H54 (cell line): ENCODE results near the gene CARHSP1.
"Not testable (repeated sequence)": the region's sequence is repeated elsewhere in the genome, so short reads cannot be mapped to it uniquely, and the experiment has no call there.

Experiments used
- DNase-seq: peaks from one replicate; pipeline ENCODE4 v3.0.0; 2011; ENCODE audit warnings: low spot score, mixed read lengths; ENCODE audit not compliant: insufficient read length
- FAIRE-seq: peaks from 3 replicates; lab custom pipeline; 2011; peaks lifted over from hg19 to GRCh38; lab: Jason Lieb, UNC
- POLR2A ChIP-seq: IDR thresholded peaks from 2 replicates; pipeline ENCODE4 v1.6.1; 2011; ENCODE audit warnings: low read depth, mild to moderate bottlenecking, low read length

Gene CARHSP1

DNA sequence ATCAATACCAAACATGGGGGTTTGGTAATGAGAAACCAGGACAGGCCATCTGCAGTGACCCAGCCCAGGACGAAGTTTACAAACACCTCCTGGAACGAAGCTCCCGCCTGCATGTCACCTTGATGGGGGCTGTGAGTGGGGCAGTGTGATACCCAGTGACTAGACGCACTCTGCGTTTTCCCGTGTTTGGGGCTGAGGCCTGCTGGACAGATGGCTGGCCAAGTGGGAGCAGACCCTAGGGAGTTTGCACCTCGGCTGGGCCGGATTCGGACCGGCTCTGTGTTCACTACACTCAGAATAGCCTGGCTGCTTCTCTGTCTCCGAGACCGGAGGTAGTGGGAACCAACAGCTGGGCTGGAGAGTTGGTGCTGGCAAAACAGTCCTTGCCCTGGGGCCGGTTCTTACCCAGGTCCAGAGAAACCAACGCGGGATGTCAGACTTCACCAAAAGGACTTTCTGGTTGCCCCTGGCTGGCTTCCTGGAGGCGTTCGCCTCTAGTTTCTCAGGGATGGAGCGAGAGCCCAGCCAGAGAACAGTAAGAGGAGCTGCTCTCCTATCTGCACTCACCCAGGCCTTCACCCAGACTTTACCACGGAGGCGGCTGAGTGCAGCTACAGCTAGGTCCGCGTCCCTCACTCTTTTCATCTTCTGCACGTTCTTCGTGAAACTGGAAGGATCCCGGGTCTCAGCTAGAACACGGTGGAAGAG is 20.4 kb downstream of the CARHSP1 start:
- FAIRE-seq (no peak), DNase-seq (no peak)
- TF ChIP-seq POLR2A = no peak

DNA sequence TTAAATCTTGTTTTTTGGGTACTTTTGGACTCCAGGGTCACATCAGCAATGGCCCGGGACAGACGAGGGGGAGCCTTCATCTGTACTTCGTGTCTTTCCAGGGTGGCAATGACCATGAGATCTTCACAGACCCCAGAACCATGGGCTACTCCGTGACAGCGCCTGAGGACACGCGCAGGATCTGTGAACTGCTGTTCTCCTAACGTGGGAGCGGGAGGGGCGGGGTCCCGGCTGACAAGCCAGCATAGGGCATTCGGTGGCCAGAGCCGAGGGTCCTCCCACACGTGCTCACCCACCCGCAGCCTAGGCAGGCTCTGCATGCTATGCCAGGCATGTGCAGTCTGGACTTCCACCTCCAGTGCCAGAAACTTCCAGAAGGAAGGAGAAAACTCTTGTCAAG is 21.2 kb downstream of the CARHSP1 start:
- FAIRE-seq = no peak
- no peak for TF ChIP-seq POLR2A
- no peak for DNase-seq

DNA sequence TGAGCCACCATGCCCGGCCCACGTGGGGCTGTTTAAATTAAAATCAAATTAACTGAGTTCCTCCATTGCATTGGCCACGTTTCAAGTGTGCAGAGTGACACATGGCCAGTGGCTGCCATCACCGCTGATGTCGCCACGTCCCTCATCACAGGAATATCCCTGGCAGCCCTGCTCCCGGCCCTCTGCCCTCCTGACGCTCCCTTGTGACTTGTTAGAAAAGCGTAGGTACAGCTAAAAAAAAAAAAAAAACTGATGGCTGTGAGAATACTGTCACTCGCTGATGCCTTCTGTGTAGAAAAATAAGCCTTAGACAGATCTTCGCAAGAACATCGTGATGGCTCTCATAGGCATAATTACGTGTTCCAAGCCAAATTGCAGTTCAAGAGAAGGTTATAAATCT is 21.7 kb downstream of the CARHSP1 start:
- no peak for TF ChIP-seq POLR2A
- DNase-seq (no peak), FAIRE-seq (no peak)

DNA sequence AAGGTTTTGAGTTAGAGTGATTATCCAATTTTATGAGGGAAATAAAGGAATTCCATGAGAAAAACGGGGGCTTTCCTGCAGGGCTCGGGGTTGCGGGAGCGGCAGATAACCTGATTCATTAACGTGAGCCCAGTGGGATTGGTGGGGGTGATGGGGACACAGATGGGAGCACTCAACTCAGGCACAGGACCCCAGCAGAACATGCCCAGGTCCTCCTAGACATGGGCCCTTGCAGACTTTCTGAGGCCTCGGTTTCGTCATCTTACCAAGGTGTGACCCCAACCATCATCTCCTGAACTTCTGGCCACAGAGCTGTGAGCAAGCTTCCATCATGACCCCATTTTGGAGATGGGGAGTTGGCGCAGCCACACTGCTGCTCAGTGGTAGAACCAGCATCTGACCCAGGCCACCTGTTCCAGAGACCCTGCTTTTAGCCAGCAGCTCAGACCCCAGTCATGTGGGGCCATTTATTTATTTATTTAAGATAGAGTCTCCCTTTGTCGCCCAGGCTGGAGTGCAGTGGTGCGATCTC is 22.3 kb downstream of the CARHSP1 start:
- FAIRE-seq = no peak
- no peak for TF ChIP-seq POLR2A
- no peak for DNase-seq

DNA sequence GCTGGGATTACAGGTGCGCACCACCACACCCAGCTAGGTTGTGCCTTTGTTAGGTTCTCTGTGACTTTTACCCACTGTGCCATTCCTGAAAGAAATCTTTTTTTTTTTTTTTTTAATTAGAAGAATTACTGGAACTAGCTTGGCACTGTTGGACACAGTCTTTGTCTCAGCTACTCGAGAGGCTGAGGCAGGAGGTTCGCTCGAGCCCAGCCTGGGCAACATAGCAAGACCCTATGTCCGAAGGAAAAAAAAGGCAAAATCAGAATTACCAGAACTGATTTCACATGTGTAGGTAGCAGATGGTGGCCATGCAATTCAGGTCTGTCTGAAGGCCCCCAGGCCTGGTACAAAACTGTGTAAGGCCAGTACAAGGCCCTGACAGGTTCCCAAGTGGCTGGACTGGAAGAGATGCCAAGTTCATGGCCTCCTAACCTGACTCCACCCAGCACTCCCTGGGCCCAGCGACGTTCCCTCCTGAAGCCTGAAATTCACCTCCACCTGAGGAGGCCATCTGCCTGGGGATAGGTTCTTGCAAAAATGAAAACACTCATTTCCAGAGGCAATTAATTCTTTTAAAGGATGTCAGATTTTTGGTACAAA is 23.0 kb downstream of the CARHSP1 start:
- no peak for FAIRE-seq
- TF ChIP-seq POLR2A = no peak
- DNase-seq = no peak

DNA sequence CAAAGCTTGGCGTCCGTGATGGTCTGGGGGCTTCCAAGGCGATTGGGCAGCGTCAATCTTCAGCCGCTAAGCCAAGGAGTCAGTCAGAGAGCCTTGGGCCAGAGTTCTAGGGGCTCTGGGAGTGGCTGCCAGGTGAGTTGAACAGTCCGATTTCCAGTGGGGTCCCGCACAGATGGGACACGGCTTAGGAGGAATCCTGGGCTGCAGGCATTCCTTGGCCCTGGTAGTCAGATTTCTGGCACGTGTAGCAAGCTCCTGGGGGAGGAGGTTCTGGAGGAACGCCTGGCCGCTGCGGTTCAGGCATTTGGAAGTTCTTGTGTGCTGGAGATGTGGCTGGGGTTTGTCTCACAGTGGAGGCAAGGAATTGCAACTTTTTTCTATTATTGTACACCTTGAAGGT is 25.5 kb downstream of the CARHSP1 start:
- not testable (repeated sequence) for FAIRE-seq, DNase-seq

DNA sequence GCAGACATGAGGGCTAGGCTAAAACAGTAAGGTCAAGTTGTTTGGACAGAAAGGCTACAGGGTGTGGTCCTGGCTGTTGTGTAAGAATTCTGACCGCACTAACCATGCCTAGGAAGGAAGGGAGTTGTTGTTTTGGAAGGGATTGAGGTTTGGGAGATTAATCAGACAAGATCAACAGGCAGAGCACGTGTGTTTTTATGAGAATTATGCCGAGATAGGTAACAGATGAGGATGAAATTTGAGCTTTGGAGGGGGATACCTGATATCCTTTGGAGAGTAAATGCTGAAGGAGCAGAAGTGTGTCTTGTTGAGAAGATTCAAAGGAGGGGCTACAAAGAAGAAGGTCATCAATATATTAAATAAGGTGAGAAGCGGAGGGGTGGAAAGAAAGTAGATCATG is 26.8 kb downstream of the CARHSP1 start:
- DNase-seq, FAIRE-seq: not testable (repeated sequence)

DNA sequence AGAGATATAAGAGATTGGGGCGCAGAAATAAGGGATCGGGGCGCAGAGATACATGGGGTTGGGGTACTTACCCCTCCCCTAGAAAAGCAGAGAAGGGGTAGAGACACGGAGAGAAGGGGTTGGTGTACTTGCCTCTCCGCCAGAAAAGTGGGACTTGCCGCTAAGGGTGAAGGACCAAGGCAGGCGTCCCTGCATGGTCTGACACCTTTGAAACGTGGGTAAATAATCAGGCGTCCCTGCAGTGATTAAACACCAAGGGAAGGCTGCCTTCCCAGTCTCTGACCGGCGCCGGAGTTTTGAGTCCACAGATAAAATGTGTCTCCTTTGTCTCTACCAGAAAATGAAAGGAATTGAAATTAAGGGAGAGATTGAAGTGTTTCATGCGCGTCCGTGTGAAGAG is 31.2 kb downstream of the CARHSP1 start:
- not testable (repeated sequence) for DNase-seq, FAIRE-seq

DNA sequence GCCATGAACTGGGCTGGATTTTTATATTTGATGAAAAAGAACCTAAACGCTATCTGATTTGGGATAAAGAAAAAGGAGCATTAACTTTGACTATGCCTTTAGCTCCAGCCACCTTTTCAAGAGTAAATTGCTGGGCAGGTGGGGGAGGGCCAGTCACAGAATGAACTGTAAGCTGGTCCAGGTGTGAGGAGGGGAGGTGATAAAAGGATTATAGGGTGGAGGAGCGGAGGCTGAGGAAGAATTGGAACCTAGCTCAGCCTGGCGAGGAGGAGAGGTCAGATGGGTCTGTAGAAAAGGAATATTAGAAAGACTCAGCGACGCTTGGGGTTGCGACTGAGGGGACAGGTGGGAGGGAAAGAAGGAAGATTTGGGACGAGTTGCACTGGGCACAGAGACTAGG is 32.0 kb downstream of the CARHSP1 start:
- DNase-seq, FAIRE-seq: not testable (repeated sequence)

DNA sequence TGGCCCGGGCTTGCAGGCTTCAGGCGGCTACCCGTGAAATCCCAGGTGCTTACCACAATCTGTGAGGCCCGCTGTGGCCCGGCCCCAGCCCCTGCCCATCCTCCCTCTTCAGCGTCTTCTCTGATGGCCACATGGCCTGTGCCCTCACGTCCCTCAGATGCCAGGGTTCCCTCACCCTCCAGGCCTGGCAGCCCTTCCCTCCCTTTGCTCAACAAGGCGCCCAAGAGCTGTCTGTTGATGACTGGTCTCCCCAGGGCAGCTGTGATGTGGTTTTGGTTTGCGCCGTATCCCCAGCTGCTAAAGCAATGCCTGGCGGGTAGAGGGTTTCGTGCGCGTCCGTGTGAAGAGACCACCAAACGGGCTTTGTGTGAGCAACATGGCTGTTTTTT is 36.1 kb downstream of the CARHSP1 start:
- TF ChIP-seq POLR2A = no peak
- DNase-seq (no peak), FAIRE-seq (no peak)

DNA sequence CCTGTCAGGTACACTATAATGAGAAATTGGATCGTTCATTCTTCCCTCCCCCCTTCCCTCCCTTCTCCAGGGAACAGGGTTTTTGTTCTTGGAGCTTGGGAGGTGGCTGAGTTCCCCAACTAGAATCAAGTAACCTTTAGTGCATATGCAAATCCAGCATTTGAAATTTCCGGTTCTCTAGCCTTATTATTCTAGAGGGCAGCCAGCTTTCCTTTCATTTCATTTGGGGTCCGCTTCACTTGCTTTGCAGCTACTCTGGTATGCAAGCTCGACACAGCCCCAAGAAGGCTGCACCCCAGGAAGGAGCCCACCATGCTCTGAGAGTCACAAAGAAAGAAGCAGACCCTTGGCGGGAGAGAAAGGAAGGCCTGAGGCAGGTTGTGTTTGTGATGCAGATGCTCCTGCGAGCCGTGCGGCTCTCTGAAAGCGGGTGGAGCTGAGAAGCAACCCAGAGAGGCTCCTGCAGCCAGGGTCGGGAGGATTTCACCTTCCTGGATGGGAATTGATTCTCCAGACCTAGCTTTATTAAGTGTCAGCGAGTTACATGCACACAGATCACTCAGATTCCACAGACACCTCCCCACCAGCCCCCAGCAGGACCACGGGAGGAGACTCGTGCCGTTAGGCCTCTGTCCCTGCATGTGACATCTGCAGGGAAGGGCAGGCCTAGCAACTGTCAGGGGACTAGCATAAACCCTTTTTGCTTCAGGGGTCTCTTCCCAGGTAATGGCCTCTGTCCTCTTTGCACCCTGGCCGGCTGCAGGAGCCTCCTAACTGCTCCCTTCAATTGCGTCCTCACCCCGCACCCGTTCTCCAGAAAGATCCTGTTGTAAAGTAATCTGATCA is 36.7 kb downstream of the CARHSP1 start:
- DNase-seq (no peak), FAIRE-seq (no peak)
- TF ChIP-seq POLR2A = no peak

DNA sequence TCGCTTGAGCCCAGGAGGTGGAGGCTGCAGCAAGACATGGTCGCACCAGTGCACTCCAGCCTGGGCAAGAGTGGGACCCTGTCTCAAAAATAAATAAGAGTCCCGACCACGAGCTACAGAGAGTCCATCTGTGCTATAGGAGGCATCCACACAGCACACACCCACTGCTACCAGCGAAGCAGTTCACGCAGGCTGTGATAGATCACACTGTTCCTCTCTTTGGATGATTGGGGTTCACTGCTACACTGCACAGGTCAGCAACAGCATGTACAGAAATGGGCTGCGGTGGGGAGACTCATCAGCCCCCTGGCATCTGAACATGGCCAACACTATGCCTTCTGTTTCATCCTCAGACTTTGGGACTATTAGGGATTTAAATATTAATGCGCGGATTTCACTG is 37.4 kb downstream of the CARHSP1 start:
- no peak for FAIRE-seq
- TF ChIP-seq POLR2A = no peak
- DNase-seq = no peak

DNA sequence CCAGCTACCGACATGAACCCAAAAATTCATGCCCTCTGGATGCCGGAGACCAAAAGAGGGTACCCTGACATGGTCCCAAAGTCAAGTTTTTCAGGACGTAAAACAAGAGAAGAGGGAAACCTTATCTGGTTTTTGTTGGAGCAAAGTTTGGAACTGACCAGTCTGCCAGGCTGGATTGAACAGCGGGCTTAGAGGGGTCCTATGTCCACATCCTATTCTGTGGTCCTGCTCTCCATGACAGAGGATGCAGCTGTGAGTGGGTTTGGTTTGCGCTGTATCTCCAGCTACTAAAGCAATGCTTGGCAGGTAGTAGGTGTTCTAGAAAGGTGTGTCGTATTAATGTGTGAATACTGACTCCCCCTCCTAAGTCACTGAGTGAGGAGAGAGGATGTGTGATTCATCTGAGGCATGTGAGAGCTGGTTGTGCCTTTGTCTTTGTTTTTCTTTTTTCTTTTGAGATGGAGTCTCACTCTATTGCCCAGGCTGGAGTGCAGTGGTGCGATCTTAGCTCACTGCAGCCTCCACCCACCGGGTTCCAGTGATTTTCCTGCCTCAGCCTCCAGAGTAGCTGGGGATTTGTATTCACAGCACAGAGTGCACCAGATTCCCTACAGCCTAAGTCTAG is 40.2 kb downstream of the CARHSP1 start:
- DNase-seq (no peak), FAIRE-seq (no peak)
- TF ChIP-seq POLR2A = no peak
